Measurements from ENCODE around the gene ZNF331.

Gene ZNF331

DNA sequence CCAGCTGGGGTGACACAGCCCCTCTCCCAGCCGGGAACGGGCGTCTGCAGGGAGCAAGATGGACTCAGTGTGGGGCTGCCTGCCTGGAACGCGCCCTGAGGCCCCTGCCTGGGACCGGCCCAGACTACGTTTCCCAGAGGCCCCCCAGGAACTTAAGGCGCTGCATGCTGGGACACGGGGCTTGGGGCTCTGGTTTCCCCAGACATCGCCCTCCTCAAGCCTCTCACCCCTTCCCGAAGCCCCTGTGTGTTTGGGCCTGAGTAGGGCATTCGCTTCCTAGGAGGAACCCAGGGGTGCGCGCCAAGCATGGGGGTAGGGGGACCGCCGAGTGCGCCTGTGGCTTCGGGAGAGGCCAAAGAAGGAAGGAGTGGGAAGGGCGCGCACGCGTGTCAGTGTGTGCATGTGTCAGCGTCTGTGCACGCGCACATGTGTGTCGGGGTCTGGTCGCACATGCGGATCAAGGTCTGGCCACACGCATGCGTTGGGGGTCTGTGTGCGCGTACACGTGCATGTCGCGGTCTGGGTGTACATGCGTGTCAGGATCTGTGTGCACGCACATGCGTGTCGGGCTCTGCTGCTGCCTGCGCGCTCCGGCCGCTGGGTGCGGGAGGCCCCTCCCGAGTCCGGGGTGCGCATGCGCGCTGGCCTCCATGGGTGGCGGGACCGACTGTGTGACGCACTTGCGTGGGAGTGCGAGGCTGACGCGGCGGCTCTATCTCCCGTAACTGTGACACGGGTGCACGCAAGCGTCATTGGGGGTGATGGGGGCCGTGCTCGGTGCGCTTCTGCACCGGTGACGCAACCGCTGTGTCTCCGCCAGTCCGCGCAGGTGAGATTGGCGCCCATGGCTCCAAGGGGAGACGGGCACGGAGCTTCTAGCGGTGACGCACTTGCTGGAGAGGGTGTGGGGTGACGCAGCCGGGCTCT, 16.2 kb downstream of the ZNF331 start (continued):
- TF ChIP-seq ZNF549 (tag by site-specific recombination; IDR thresholded peaks at IDR 0.05) = no peak
- no peak for TF ChIP-seq ZNF624 (tag by site-specific recombination; IDR thresholded peaks at IDR 0.05)
- TF ChIP-seq ZBTB26 (tag by site-specific recombination; optimal IDR thresholded peaks at IDR 0.05) = peak; percentile 99
- TF ChIP-seq ZIC2 (tag by site-specific recombination; IDR thresholded peaks at IDR 0.05) = peak; percentile 64
- TF ChIP-seq, protein P1, sequence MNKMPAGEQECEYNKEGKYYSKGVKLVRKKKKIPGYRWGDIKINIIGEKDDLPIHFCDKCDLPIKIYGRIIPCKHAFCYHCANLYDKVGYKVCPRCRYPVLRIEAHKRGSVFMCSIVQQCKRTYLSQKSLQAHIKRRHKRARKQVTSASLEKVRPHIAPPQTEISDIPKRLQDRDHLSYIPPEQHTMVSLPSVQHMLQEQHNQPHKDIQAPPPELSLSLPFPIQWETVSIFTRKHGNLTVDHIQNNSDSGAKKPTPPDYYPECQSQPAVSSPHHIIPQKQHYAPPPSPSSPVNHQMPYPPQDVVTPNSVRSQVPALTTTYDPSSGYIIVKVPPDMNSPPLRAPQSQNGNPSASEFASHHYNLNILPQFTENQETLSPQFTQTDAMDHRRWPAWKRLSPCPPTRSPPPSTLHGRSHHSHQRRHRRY (tag by site-specific recombination; IDR thresholded peaks at IDR 0.05) = no peak
- TF ChIP-seq ZNF768 (tag by site-specific recombination; IDR thresholded peaks at IDR 0.05) = no peak
- 0 out of 2 replicates have a peak, but pooled peaks have one; percentile 59 for TF ChIP-seq GLI4 (tag by site-specific recombination; IDR thresholded peaks at IDR 0.05)
- peak; percentile 97 for TF ChIP-seq ZNF335 (tag by site-specific recombination; conservative IDR thresholded peaks at IDR 0.05)
- TF ChIP-seq ZNF140 (tag by site-specific recombination; IDR thresholded peaks at IDR 0.05) = no peak
- no peak for TF ChIP-seq ZNF596 (tag by site-specific recombination; IDR thresholded peaks at IDR 0.05)
- TF ChIP-seq ZNF837 (tag by site-specific recombination; IDR thresholded peaks at IDR 0.05) = no peak
- no peak for TF ChIP-seq ZNF292 (tag by site-specific recombination; IDR thresholded peaks at IDR 0.05; ENCODE audit: borderline replicate concordance, low read depth)
- peak; percentile 69; the same call in 1 of the 2 replicates for TF ChIP-seq ZNF501 (tag by site-specific recombination; IDR thresholded peaks at IDR 0.05)
- no peak for TF ChIP-seq PRDM2 (tag by site-specific recombination; IDR thresholded peaks at IDR 0.05; ENCODE audit: borderline replicate concordance)
- no peak for TF ChIP-seq ZNF529 (tag by site-specific recombination; IDR thresholded peaks at IDR 0.05; ENCODE audit: insufficient replicate concordance)
- TF ChIP-seq, protein P2, sequence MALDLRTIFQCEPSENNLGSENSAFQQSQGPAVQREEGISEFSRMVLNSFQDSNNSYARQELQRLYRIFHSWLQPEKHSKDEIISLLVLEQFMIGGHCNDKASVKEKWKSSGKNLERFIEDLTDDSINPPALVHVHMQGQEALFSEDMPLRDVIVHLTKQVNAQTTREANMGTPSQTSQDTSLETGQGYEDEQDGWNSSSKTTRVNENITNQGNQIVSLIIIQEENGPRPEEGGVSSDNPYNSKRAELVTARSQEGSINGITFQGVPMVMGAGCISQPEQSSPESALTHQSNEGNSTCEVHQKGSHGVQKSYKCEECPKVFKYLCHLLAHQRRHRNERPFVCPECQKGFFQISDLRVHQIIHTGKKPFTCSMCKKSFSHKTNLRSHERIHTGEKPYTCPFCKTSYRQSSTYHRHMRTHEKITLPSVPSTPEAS (tag by site-specific recombination; IDR thresholded peaks at IDR 0.05) = peak; percentile 96
- peak; percentile 73 for TF ChIP-seq GLIS1 (tag by site-specific recombination; IDR thresholded peaks at IDR 0.05)
- TF ChIP-seq ZNF280C (tag by site-specific recombination; IDR thresholded peaks at IDR 0.05) = no peak
- no peak for TF ChIP-seq YY1 (tag by site-specific recombination; IDR thresholded peaks at IDR 0.05)
- TF ChIP-seq ATF2 (tag by site-specific recombination; IDR thresholded peaks at IDR 0.05; ENCODE audit: low read depth) = peak; percentile 51
- TF ChIP-seq ZNF324 (tag by site-specific recombination; IDR thresholded peaks at IDR 0.05) = no peak
- no peak for TF ChIP-seq BCL6B (tag by site-specific recombination; IDR thresholded peaks at IDR 0.05)
